Activated T-cell treated with anti-CD3 and anti-CD28 coated beads, Interleukin-2, amount 50 U/mL, for 4 hours (primary cell): ENCODE results near the gene CASP7. TPM values are rescaled to one million over a fixed set of nuclear protein-coding genes. Genes with fewer than 3 reads are reported as not detected.

ENCODE experiments used
- ATAC-seq, 2 donors: fragments of 200-7000 bp; cut with Tn5 transposase; one replicate each; pipeline ENCODE4 v1.10.0; 2021
- DNase-seq: peaks from one replicate; pipeline ENCODE4 v3.0.0-alpha.2; 2020
- H3K27me3 Mint-ChIP-seq: one replicate; pipeline ENCODE4 v1.8.0; 2021; ENCODE audit warnings: low read depth, mixed read lengths
- H3K36me3 Mint-ChIP-seq: one replicate; pipeline ENCODE4 v1.8.0; 2022; ENCODE audit warnings: mixed read lengths; ENCODE audit not compliant: insufficient read depth
- H3K4me1 Mint-ChIP-seq: one replicate; pipeline ENCODE4 v1.8.0; 2021; ENCODE audit warnings: low read depth, mixed read lengths
- H3K4me3 Mint-ChIP-seq: one replicate; pipeline ENCODE4 v1.8.0; 2021; ENCODE audit warnings: mild to moderate bottlenecking, moderate library complexity, mixed read lengths
- H3K9me3 Mint-ChIP-seq: one replicate; pipeline ENCODE4 v1.8.0; 2021; ENCODE audit warnings: mixed read lengths
- total RNA-seq, 3 donors: library from RNA; stranded (reverse); gene quantifications; one replicate each; pipeline ENCODE4 v1.2.1, GENCODE V29; 2021

CASP7 gene
- 10 to 100 TPM in 1 of 3 donors, 1 to 10 TPM in 2; 7.7 to 12.1 (median 9.8) TPM for total RNA-seq

GRCh38 chr10:113679463-113680189 lies at the start of gene CASP7:
Gene CASP7 (plus strand): TSS chr10:113679912. CDS start chr10:113697494, 17,582 bp downstream.
- Mint-ChIP-seq H3K36me3 (peaks cover 11% of the 10 kb centered on the region), H3K9me3 (peaks cover 9% of the 10 kb centered on the region), H3K4me3 (peak within 1 kb of the TSS; percentile 89), H3K27me3 (no peaks in the 10 kb centered on the region), H3K4me1 (peaks cover 47% of the 10 kb centered on the region)
- ATAC-seq (peak; percentile 85 to 88), DNase-seq (peak; percentile 79)

- no peak overlapping the region for H3K4me3 Mint-ChIP-seq
- H3K27me3 Mint-ChIP-seq: peaks cover 14% of the 10 kb centered on the region
- no peaks in the 10 kb centered on the region for H3K4me1 Mint-ChIP-seq
- H3K9me3 Mint-ChIP-seq: no peaks in the 10 kb centered on the region
- ATAC-seq (no peak), DNase-seq (no peak)
- no peaks in the 10 kb centered on the region for H3K36me3 Mint-ChIP-seq
Measured at GRCh38 chr10:113630929-113631533, 48.7 kb upstream of the CASP7 start.

GRCh38 chr10:113631684-113632367 lies 47.9 kb upstream of the CASP7 start:
- DNase-seq: no peak
- Mint-ChIP-seq H3K4me3 (no peak overlapping the region), H3K36me3 (no peaks in the 10 kb centered on the region), H3K27me3 (peaks cover 18% of the 10 kb centered on the region), H3K9me3 (no peaks in the 10 kb centered on the region), H3K4me1 (no peaks in the 10 kb centered on the region)
- no peak for ATAC-seq

GRCh38 chr10:113639966-113640365 lies 39.7 kb upstream of the CASP7 start:
- Mint-ChIP-seq H3K9me3 (no peaks in the 10 kb centered on the region), H3K27me3 (peaks cover 27% of the 10 kb centered on the region), H3K36me3 (no peaks in the 10 kb centered on the region), H3K4me1 (no peaks in the 10 kb centered on the region), H3K4me3 (no peak overlapping the region)
- DNase-seq: no peak
- no peak for ATAC-seq

- no peaks in the 10 kb centered on the region for H3K36me3 Mint-ChIP-seq
- peaks cover 18% of the 10 kb centered on the region for H3K27me3 Mint-ChIP-seq
- H3K4me3 Mint-ChIP-seq: no peak overlapping the region
- no peaks in the 10 kb centered on the region for H3K4me1 Mint-ChIP-seq
- ATAC-seq (no peak), DNase-seq (no peak)
- H3K9me3 Mint-ChIP-seq: no peaks in the 10 kb centered on the region
Measured at GRCh38 chr10:113641702-113642101, 38.0 kb upstream of the CASP7 start.

GRCh38 chr10:113643183-113643582 lies 36.5 kb upstream of the CASP7 start:
- Mint-ChIP-seq H3K36me3 (no peaks in the 10 kb centered on the region), H3K4me3 (no peak overlapping the region), H3K27me3 (peaks cover 22% of the 10 kb centered on the region)

GRCh38 chr10:113644185-113645120 lies 35.3 kb upstream of the CASP7 start:
- Mint-ChIP-seq H3K9me3 (no peaks in the 10 kb centered on the region), H3K27me3 (peaks cover 22% of the 10 kb centered on the region), H3K4me3 (no peak overlapping the region), H3K4me1 (no peaks in the 10 kb centered on the region), H3K36me3 (no peaks in the 10 kb centered on the region)
- ATAC-seq: no peak
- DNase-seq: no peak

More at GRCh38 chr10:113643183-113643582, 36.5 kb upstream of the CASP7 start:
- DNase-seq (no peak), ATAC-seq (no peak)
- H3K4me1 Mint-ChIP-seq: no peaks in the 10 kb centered on the region
- H3K9me3 Mint-ChIP-seq: no peaks in the 10 kb centered on the region

- DNase-seq (no peak), ATAC-seq (no peak)
- H3K27me3 Mint-ChIP-seq: peaks cover 16% of the 10 kb centered on the region
- H3K36me3 Mint-ChIP-seq: no peaks in the 10 kb centered on the region
- no peak overlapping the region for H3K4me3 Mint-ChIP-seq
- no peaks in the 10 kb centered on the region for H3K9me3 Mint-ChIP-seq
- no peaks in the 10 kb centered on the region for H3K4me1 Mint-ChIP-seq
Measured at GRCh38 chr10:113646336-113647201, 33.1 kb upstream of the CASP7 start.

GRCh38 chr10:113647812-113648211 lies 31.9 kb upstream of the CASP7 start:
- Mint-ChIP-seq H3K4me3 (no peak overlapping the region), H3K36me3 (no peaks in the 10 kb centered on the region), H3K9me3 (no peaks in the 10 kb centered on the region), H3K4me1 (no peaks in the 10 kb centered on the region), H3K27me3 (peaks cover 11% of the 10 kb centered on the region)
- no peak for ATAC-seq
- DNase-seq: no peak

GRCh38 chr10:113648478-113648877 lies 31.2 kb upstream of the CASP7 start:
- Mint-ChIP-seq H3K9me3 (no peaks in the 10 kb centered on the region), H3K4me3 (no peak overlapping the region), H3K4me1 (no peaks in the 10 kb centered on the region), H3K36me3 (no peaks in the 10 kb centered on the region), H3K27me3 (peaks cover 14% of the 10 kb centered on the region)
- ATAC-seq: no peak
- no peak for DNase-seq

- ATAC-seq (no peak), DNase-seq (no peak)
- no peaks in the 10 kb centered on the region for H3K9me3 Mint-ChIP-seq
- H3K27me3 Mint-ChIP-seq: peaks cover 19% of the 10 kb centered on the region
- no peak overlapping the region for H3K4me3 Mint-ChIP-seq
- no peaks in the 10 kb centered on the region for H3K36me3 Mint-ChIP-seq
- no peaks in the 10 kb centered on the region for H3K4me1 Mint-ChIP-seq
Measured at GRCh38 chr10:113650172-113650571, 29.5 kb upstream of the CASP7 start.

- no peak for ATAC-seq
- H3K36me3 Mint-ChIP-seq: no peaks in the 10 kb centered on the region
- H3K27me3 Mint-ChIP-seq: peaks cover 22% of the 10 kb centered on the region
- no peaks in the 10 kb centered on the region for H3K4me1 Mint-ChIP-seq
- no peak overlapping the region for H3K4me3 Mint-ChIP-seq
- no peak for DNase-seq
- no peaks in the 10 kb centered on the region for H3K9me3 Mint-ChIP-seq
Measured at GRCh38 chr10:113651021-113651420, 28.7 kb upstream of the CASP7 start.

- H3K9me3 Mint-ChIP-seq: no peaks in the 10 kb centered on the region
- H3K4me3 Mint-ChIP-seq: no peak overlapping the region
- H3K4me1 Mint-ChIP-seq: no peaks in the 10 kb centered on the region
Measured at GRCh38 chr10:113651898-113652297, 27.8 kb upstream of the CASP7 start.

More at GRCh38 chr10:113651898-113652297, 27.8 kb upstream of the CASP7 start:
- ATAC-seq: no peak
- no peak for DNase-seq
- Mint-ChIP-seq H3K27me3 (peaks cover 24% of the 10 kb centered on the region), H3K36me3 (no peaks in the 10 kb centered on the region)
